Hepatocyte (in vitro differentiated cells): ENCODE measurements around the gene WDFY4.

Source experiments
- EZH2 ChIP-seq: fragments of 200-600 bp; sonication (generic); IDR thresholded peaks from 2 replicates; pipeline ENCODE4 v1.6.1; 2016; ENCODE audit warnings: antibody characterized with exemption, mild to moderate bottlenecking, borderline replicate concordance
- EZH2phosphoT487 ChIP-seq: fragments of 200-600 bp; sonication (generic); IDR thresholded peaks from one replicate; pipeline ENCODE4 v1.6.1; 2018; ENCODE audit warnings: antibody characterized with exemption, mild to moderate bottlenecking, low read depth, moderate library complexity; ENCODE audit not compliant: unreplicated experiment, severe bottlenecking
- TF ChIP-seq, protein P1 (sequence below): fragments of 200-600 bp; sonication (generic); IDR thresholded peaks from 2 replicates; pipeline ENCODE4 v1.5.1; 2016; ENCODE audit warnings: antibody characterized with exemption, mild to moderate bottlenecking; ENCODE audit not compliant: poor library complexity

GRCh38 chr10:48657416-48657815, 27.3 kb upstream of the WDFY4 start:
- TF ChIP-seq EZH2, result no peak
- TF ChIP-seq, protein P1, sequence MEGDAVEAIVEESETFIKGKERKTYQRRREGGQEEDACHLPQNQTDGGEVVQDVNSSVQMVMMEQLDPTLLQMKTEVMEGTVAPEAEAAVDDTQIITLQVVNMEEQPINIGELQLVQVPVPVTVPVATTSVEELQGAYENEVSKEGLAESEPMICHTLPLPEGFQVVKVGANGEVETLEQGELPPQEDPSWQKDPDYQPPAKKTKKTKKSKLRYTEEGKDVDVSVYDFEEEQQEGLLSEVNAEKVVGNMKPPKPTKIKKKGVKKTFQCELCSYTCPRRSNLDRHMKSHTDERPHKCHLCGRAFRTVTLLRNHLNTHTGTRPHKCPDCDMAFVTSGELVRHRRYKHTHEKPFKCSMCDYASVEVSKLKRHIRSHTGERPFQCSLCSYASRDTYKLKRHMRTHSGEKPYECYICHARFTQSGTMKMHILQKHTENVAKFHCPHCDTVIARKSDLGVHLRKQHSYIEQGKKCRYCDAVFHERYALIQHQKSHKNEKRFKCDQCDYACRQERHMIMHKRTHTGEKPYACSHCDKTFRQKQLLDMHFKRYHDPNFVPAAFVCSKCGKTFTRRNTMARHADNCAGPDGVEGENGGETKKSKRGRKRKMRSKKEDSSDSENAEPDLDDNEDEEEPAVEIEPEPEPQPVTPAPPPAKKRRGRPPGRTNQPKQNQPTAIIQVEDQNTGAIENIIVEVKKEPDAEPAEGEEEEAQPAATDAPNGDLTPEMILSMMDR, result no peak
- TF ChIP-seq EZH2phosphoT487, result no peak
